ENCODE measurements around the gene TRPT1. TPM values are rescaled to one million over a fixed set of nuclear protein-coding genes. Genes with fewer than 3 reads are reported as not detected.

The TRPT1 gene
- total RNA-seq, 1 donor from 2014 or later: 52.0 TPM

GRCh38 chr11:64210301-64211020, 15.5 kb downstream of the TRPT1 start:
- peak overlapping the region; percentile 82 for H3K27ac Mint-ChIP-seq

GRCh38 chr11:64209563-64209843, 16.5 kb downstream of the TRPT1 start:
- no peak for DNase-seq (ENCODE audit: low spot score, unreplicated experiment)
- Mint-ChIP-seq H3K27me3 (no peaks in the 10 kb centered on the region), H3K27ac (no peak overlapping the region), H3K36me3 (ENCODE audit: insufficient read depth) (peaks cover 2% of the 10 kb centered on the region), H3K4me3 (ENCODE audit: low read depth) (no peak overlapping the region), H3K4me1 (ENCODE audit: low read depth) (no peaks in the 10 kb centered on the region), H3K9me3 (ENCODE audit: low read depth) (no peaks in the 10 kb centered on the region)
- TF ChIP-seq CTCF (IDR thresholded peaks at IDR 0.05; ENCODE audit: unreplicated experiment): no peak

More at GRCh38 chr11:64210301-64211020, 15.5 kb downstream of the TRPT1 start:
- DNase-seq (ENCODE audit: low spot score, unreplicated experiment): no peak
- no peaks in the 10 kb centered on the region for H3K27me3 Mint-ChIP-seq
- peaks cover 4% of the 10 kb centered on the region for H3K36me3 Mint-ChIP-seq (ENCODE audit: insufficient read depth)
- no peak overlapping the region for H3K4me3 Mint-ChIP-seq (ENCODE audit: low read depth)
- no peaks in the 10 kb centered on the region for H3K9me3 Mint-ChIP-seq (ENCODE audit: low read depth)
- no peaks in the 10 kb centered on the region for H3K4me1 Mint-ChIP-seq (ENCODE audit: low read depth)
- no peak for TF ChIP-seq CTCF (IDR thresholded peaks at IDR 0.05; ENCODE audit: unreplicated experiment)

GRCh38 chr11:64208796-64209562, 17.0 kb downstream of the TRPT1 start:
- no peaks in the 10 kb centered on the region for H3K9me3 Mint-ChIP-seq (ENCODE audit: low read depth)
- no peaks in the 10 kb centered on the region for H3K27me3 Mint-ChIP-seq
- no peak overlapping the region for H3K27ac Mint-ChIP-seq
- peaks cover 6% of the 10 kb centered on the region for H3K36me3 Mint-ChIP-seq (ENCODE audit: insufficient read depth)
- H3K4me3 Mint-ChIP-seq (ENCODE audit: low read depth): no peak overlapping the region
- no peak for DNase-seq (ENCODE audit: low spot score, unreplicated experiment)
- no peaks in the 10 kb centered on the region for H3K4me1 Mint-ChIP-seq (ENCODE audit: low read depth)
- no peak for TF ChIP-seq CTCF (IDR thresholded peaks at IDR 0.05; ENCODE audit: unreplicated experiment)

GRCh38 chr11:64208086-64208795, 17.7 kb downstream of the TRPT1 start:
- H3K27me3 Mint-ChIP-seq: no peaks in the 10 kb centered on the region
- no peaks in the 10 kb centered on the region for H3K4me1 Mint-ChIP-seq (ENCODE audit: low read depth)
- no peak overlapping the region for H3K27ac Mint-ChIP-seq
- H3K9me3 Mint-ChIP-seq (ENCODE audit: low read depth): no peaks in the 10 kb centered on the region
- H3K36me3 Mint-ChIP-seq (ENCODE audit: insufficient read depth): peaks cover 11% of the 10 kb centered on the region
- no peak for DNase-seq (ENCODE audit: low spot score, unreplicated experiment)
- no peak overlapping the region for H3K4me3 Mint-ChIP-seq (ENCODE audit: low read depth)
- no peak for TF ChIP-seq CTCF (IDR thresholded peaks at IDR 0.05; ENCODE audit: unreplicated experiment)

- no peak for DNase-seq (ENCODE audit: low spot score, unreplicated experiment)
- Mint-ChIP-seq H3K9me3 (ENCODE audit: low read depth) (no peaks in the 10 kb centered on the region), H3K4me3 (ENCODE audit: low read depth) (no peak overlapping the region), H3K4me1 (ENCODE audit: low read depth) (no peaks in the 10 kb centered on the region), H3K27ac (no peak overlapping the region), H3K27me3 (no peaks in the 10 kb centered on the region), H3K36me3 (ENCODE audit: insufficient read depth) (peaks cover 13% of the 10 kb centered on the region)
- no peak for TF ChIP-seq CTCF (IDR thresholded peaks at IDR 0.05; ENCODE audit: unreplicated experiment)
Measured at GRCh38 chr11:64207256-64208085, 18.5 kb downstream of the TRPT1 start.
